OCI-LY7 (cell line): ENCODE data around the gene HS6ST3.

Experiments
- EZH2phosphoT487 ChIP-seq: fragments of 200-600 bp; sonication (generic); IDR thresholded peaks from 2 replicates; pipeline ENCODE4 v1.6.1; 2018; ENCODE audit warnings: low read depth, borderline replicate concordance, mild to moderate bottlenecking, mixed run types, antibody characterized with exemption, low read length, moderate library complexity, mixed read lengths
- TF ChIP-seq, protein P1 (sequence below): fragments of 200-600 bp; sonication (generic); conservative IDR thresholded peaks from 2 replicates; pipeline ENCODE4 v1.5.1; 2014; ENCODE audit warnings: mild to moderate bottlenecking, antibody characterized with exemption, low read length, moderate library complexity, mixed read lengths

DNA sequence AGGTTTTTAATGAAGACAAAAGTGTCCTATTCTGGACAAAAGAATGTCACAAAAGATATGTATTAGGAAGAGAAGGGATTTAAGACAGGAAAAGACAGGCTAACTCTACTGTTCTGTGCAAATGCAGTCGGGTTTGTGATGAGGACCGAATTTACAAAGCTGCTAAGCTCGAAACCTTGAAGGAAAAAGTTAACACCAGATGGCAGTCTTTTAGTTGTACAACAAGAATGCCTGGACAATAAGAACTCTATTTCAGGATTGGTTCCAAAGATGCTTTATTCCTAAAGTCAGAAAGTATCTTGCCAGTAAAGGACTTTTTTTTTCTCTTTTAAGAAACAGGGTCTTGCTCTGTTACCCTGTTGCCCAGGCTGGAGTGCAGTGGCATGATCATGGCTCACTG, 51.1 kb downstream of the HS6ST3 start:
- TF ChIP-seq, protein P1, sequence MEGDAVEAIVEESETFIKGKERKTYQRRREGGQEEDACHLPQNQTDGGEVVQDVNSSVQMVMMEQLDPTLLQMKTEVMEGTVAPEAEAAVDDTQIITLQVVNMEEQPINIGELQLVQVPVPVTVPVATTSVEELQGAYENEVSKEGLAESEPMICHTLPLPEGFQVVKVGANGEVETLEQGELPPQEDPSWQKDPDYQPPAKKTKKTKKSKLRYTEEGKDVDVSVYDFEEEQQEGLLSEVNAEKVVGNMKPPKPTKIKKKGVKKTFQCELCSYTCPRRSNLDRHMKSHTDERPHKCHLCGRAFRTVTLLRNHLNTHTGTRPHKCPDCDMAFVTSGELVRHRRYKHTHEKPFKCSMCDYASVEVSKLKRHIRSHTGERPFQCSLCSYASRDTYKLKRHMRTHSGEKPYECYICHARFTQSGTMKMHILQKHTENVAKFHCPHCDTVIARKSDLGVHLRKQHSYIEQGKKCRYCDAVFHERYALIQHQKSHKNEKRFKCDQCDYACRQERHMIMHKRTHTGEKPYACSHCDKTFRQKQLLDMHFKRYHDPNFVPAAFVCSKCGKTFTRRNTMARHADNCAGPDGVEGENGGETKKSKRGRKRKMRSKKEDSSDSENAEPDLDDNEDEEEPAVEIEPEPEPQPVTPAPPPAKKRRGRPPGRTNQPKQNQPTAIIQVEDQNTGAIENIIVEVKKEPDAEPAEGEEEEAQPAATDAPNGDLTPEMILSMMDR = 0 out of 2 replicates have a peak, but pooled peaks have one; percentile 18
- TF ChIP-seq EZH2phosphoT487 = no peak
